NOMO-1 treated with dmso at 0.1 percent for 144 hours (cell line): Measurements from ENCODE around the gene INPPL1.
"Not testable (repeated sequence)": the region's sequence is repeated elsewhere in the genome, so short reads cannot be mapped to it uniquely, and the experiment has no call there.

Experiments
- DNase-seq: peaks from one replicate; lab custom pipeline; 2025; ENCODE audit not compliant: unreplicated experiment; lab: John Stamatoyannopoulos, UW

INPPL1 gene

GRCh38 chr11:72244060-72244360 lies 19.4 kb downstream of the INPPL1 start, which contains the start of gene PHOX2A:
Gene PHOX2A, minus strand, starts transcription at chr11:72244176. Its CDS starts 172 bp downstream, at chr11:72244004.
- no peak for DNase-seq

DNA sequence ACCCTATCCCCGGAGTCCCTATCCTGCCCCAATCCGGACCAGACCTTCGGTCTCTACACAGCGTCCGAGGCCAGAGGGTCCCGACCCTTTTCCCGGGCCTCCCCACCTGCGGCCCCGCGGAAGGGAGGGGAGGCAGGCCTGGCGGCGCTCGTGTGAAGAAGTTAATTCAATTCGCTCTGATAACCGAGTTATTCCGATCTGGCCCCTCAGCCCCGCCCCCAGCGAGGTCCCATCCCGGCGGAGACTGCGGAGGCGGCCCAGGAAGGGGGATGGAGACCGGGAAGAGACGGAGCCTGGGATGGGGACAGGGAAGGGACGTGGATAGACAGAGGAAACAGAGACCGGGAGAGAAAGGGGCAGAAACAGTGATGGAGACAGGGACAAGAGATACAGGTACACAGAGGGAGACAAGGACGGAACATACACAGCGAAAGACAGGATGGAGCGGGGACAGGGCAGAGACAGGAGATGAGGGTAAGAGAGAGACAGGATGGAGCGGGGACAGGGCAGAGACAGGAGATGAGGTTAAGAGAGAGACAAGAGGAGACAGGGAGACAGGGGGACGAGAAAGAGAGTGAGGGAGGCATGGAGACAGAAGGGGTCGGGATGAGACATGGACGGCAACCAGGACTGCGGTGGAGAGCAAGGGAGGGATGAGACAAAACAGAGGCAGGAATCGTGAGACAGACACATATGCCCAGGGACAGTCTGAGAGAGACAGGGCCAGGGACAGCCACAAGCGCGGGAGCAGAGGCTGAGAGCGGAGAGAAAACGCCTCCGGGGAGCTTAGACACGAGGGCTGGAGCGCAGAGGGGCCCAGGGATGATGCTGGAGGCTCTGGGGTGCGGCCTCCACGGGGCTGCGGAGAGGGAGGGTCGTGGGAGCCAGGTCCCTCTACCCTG lies 20.0 kb downstream of the INPPL1 start:
- no peak for DNase-seq

- DNase-seq: no peak
Measured at GRCh38 chr11:72245263-72245816, 20.8 kb downstream of the INPPL1 start.

GRCh38 chr11:72247584-72247983 lies 23.0 kb downstream of the INPPL1 start:
- DNase-seq: no peak

DNA sequence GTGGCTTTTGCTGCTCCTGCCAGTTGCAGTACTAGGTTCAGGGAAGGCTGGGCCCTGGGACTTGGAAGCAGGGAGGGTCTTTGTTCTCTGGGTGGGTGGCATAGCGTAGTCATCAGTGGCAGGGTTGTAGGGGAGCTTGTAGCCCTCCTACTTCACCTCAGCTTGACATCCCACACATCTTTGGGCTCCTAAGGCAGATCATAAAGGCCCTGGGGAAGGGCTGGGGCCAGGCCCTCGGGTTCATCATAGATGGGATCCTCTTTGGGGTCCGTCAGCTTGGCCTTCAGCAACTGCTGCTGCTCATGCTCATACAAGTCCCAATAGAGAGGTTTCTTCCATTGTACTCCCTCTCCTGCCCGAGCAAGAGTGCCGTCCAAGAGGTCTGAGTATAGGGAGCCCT lies 25.4 kb downstream of the INPPL1 start:
- DNase-seq: no peak

DNA sequence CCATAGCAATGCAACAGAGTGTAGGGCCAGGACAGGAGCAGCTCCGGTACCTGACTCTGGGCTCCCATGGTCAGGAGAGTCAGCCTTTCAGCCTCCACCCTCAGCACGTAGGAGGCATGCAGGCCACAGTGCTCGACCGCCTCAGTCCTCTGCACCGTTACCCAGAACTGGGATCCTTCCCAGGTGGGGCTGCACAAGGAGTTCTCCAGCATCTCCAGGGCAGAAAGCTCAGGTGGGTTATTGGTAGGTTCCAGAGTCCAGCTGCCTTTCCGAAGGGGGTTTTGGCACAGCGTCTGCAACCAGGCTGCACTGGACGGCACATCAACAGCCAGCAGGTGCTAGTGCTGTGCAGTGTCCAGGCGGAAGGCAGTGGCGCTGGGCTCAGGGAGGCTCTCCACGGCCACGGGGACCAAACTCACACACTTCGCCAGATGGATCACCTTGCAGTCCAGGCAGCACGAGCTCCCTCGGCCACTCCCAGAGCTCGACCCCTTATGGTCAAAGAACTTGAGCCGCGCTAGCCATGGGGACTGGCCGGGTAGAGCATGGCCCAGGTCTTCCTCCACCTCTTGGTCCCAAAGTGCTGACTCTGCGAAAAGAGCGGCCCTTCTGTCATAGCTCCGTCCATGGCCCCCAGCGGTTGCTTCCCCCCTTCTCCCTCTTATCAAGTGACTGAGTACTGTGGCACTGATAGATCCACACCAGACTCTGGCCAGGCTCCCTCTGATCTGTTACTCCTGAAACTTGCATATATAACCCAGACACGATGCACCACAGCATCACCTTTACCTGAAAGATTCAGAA lies 26.3 kb downstream of the INPPL1 start:
- no peak for DNase-seq

- DNase-seq: no peak
Measured at GRCh38 chr11:72251614-72252013, 27.0 kb downstream of the INPPL1 start.

DNA sequence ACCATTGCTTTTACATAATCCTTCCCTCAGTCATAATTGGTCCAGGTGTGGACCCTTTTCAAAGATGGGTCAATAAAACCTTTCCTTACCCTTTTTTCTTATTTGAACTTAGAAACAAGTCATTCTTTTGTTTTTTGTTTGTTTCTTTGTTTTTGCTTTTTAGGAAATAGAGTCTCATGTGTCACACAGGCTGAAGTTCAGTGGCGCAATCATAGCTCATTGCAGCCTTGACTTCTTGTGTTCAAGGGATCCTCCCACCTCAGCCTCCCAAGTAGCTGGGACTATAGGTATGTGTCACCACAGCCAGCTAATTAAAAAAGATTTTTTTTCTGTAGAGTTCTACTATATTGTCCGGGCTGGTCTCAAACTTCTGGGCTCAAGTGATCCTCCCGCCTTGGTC lies 28.8 kb downstream of the INPPL1 start:
- DNase-seq: no peak

- DNase-seq: no peak
Measured at GRCh38 chr11:72254299-72254993, 29.9 kb downstream of the INPPL1 start.

GRCh38 chr11:72257570-72257969 lies 33.0 kb downstream of the INPPL1 start:
- DNase-seq: no peak

GRCh38 chr11:72259490-72259889 lies 34.9 kb downstream of the INPPL1 start:
- DNase-seq: no peak

DNA sequence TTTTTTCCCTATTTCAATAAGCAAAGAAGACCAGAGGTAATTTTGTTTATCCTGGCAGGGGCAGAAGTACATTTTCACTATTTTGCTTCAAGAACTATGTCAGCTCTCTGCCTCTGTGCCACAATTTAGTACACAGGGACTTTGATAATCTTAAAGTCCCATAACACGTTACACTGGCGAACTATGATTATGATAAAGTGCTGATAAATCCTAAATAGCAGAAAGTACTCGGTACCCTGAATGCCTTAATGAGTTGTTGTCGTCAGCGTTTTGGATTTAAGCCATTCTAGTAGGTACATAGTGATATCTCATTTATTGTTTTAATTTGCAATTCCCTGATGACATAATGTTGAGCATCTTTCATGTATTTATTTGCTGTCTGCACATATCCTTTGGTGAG lies 36.0 kb downstream of the INPPL1 start:
- no peak for DNase-seq

DNA sequence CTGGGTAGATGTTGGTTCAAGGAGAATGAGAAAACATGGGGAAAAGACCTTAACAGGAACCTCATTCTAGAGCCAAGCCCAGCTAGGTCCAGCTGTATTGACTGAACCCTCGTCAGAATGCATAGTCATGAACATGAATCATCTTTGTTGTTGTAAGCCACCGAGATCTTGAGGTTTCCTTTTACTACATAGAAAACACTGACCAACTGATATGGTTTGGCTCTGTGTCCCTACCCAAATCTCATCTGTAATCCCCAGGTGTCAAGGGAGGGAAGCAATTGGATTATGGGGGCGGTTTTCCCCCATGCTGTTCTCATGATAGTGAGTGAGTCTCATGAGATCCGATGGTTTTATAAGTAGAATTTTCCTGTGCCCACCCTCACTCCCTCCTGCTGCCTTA lies 38.8 kb downstream of the INPPL1 start:
- no peak for DNase-seq

DNA sequence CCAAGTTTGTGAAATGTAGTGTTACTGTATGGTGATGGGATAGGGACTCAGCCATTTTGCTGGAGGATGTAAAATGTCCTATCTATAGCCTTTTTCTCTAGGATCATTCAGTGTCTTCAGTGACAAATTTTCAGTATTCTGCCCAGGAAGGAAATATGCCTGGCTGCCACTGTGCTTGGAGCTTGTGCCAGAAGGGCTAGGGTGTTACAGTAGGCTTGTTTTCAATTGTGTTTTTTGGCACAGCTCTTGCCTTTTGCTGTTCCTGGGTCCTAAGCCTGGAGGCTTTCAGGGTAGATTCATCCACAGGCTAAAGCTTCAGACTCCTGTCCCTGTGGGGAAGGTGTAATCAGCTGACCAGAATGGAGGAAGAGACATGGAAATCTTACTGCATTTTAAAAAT lies 41.4 kb downstream of the INPPL1 start:
- DNase-seq: no peak

DNA sequence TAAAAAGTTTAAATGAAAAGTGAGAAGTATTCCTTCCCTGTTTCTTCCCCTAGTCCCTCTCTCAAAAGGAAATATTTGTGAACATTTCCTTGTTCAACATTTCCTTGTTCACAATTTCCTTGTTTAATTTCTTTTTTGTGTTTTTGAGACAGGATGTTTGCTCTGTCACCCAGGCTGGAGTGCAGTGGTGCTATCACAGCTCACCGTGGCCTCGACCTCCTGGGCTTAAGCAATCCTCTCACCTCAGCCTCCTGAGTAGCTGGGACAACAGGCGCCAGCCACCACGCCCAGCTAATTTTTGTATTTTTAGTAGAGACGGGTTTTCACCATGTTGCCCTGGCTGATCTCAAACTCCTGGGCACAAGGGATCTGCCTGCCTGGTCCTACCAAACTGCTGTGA lies 42.4 kb downstream of the INPPL1 start:
- not testable (repeated sequence) for DNase-seq

- no peak for DNase-seq
Measured at GRCh38 chr11:72267956-72268617, 43.5 kb downstream of the INPPL1 start.

DNA sequence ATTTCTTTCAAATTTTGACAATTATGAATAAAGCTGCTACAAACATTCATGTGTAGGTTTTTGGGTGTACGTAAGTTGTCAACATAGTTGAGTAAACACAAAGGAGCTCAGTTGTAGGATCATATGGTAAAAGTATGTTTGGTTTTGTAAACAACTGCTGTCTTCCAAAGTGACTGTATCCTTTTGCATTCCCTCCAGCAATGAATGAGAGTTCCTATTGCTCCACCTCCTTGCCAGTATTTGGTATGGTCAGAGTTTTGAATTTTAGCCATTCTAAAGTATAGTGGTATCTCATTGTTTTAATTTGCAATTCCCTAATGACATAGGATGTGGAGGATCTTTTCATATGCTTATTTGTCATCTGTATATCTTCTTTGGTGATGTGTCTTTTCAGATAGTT lies 47.4 kb downstream of the INPPL1 start:
- DNase-seq: no peak

GRCh38 chr11:72274435-72274834 lies 49.9 kb downstream of the INPPL1 start:
- no peak for DNase-seq

DNA sequence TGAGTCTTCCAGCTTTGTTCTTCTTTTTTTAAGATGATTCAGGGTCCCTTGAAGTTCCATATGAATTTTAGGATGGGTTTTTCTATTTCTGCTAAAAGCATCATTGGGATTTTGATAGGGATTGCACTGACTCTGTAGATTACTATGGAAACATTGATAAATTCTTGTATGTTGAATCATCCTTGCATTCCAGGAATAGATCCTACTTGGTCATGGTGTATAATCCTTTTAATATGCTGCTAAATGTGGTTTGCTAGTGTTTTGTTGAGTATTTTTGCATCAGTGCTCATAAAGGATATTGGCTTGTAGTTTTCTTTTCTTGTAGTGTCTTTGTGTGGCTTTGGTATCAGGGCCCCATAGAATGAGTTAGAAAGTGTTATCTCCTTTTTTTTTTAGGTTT lies 54.3 kb downstream of the INPPL1 start:
- DNase-seq: no peak

DNA sequence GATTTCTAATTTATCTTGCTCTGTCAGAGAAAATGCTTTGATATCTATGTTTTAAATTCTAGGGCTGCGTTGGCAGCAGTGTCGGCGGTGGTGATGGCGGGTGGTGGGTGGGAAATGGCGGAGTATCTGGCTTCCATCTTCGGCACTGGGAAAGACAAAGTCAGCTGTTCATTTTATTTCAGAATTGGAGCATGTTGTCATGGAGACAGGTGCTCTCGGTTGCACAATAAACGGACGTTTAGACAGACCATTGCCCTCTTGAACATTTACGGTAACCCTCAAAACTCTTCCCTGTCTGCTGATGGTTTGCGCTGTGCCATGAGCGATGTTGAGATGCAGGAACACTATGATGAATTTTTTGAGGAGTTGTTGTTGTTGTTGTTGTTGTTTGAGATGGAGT lies 55.5 kb downstream of the INPPL1 start:
- DNase-seq: no peak
